Activated naive CD4-positive, alpha-beta T cell (primary cell): ENCODE data around the gene MAST4.

Experiments used
- DNase-seq, 4 experiments: peaks; one replicate each; lab custom pipeline; 2025; lab: John Stamatoyannopoulos, UW

MAST4 gene

DNA sequence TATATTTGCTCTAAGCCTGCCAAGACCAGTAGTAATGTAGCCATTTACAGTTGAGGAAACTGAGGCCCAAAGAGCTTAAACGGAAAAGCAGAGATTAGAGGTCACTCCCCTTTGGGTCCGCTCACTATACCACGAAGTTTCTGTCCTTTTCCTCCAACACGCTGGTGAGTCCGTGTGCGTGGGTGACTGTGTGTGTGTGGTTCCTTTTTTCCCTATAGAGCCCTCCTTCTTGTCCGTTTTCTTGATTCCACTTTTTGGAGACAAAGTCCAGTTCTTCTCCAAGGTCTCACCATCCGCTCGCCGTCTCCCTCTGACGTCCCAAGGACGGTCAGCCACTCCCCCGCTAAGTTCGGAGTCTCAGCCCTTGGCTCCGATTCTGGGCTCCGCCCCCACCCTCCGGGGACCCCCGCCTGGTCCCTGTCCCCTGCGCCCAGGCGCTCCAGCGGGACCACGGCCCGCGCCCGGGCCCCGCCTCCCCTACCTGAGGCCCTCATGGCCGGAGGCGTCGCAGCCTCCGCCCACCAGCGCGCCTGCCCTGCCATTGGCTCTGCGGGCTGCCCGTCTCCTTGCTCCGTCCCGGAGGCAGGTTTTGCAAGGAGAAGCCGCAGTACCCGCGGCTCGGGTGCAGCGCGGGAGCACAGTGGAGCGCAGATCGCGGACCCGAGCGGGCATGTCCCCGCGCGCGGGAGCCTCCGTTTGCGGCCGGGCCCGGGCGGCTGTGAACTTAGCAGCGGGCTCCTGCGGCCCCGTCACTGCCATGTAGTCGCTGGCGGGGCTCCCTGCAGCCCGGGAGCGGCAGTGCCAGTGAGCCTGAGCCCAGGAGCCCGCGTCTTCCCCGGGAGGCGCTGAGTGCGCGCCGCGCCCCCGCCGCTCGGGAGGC is at the start of gene MAST4:
Gene MAST4 (plus strand): TSS at position 638 of the 880 bp plus-strand sequence. CDS start 263 bp downstream, outside the sequence.
- DNase-seq: peak in 2 of 4 experiments; percentile 5 to 21

DNA sequence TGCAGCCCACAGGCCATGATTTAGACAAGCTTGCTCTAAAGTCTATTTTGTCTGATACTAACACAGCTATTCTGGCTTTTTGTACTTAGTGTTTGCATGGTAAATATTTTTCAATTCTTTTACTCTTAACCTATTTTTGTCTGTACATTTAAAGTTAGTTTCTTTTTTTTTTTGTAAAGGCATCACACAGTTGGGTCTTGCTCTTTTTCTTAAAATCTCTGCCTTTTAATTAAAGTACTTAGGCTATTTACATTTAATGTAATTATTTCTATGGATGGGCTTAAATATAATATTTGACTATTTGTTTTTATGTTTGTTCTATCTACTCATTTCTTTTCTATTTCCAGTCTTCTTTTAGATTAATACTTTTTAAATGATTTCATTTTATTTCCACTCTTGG is 49.7 kb upstream of the MAST4 start:
- DNase-seq: no peak

DNA sequence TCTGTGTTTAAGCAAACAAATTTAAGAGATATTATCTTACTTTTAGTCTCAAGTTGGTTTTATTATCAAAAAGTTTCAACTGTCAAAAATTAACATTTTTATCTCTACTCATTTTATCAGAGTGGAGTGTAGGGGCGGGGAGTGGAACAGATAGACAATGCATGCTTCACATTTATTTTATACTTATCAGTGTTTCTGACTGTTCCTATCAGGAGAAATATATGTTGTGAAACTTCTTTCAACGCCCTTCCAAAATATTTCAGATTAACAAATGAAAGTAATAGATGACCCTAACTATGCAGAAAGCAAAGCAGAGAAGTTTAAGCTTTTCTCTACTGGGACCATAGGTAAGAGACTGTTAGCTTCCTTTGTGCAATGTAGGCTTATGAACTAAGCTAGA is 44.9 kb upstream of the MAST4 start:
- no peak for DNase-seq

DNA sequence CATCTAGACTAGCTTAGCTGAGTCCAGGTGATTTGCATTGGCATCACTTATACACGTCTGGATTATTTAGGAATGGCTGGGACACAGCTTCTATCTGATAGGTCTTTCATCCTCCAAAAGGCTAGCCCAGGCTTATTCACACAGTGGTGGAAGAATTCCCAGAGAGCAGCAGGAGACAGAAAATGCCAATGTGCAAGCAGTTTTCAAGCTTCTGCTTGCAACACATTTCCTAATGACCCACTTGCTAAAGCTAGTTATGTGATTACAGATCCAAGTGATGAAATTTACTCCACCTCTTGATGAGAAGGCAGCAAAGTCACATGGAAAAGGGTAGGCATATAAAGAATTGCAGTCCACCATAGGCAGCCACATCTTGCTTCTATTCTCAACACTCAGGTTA is 44.2 kb upstream of the MAST4 start:
- DNase-seq: no peak

DNA sequence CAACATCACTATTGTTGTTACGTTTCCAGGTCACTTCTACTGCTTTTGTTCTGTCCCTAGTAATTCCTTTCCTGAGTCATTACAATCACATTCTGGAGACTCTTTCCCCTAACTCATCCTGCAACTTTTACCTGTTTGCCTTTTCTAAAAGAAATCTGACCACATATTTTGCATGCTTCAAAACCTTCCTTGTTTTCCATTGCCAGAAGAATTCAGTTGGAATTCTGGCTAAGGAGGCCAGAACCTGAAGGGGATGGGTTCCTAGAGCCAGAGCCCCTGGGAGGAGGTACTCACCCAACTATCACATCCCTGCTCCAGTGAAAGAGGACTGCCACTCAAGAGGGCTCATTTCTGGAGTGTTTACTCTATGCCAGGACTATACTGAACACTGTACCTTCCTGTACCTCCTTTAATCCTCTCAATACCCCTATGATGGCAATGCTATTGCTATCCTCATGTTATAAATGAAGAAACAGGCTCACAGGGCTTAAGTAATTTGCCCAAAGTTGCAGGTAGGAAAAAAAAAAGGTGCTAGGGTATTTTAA is 42.8 kb upstream of the MAST4 start:
- DNase-seq: no peak

DNA sequence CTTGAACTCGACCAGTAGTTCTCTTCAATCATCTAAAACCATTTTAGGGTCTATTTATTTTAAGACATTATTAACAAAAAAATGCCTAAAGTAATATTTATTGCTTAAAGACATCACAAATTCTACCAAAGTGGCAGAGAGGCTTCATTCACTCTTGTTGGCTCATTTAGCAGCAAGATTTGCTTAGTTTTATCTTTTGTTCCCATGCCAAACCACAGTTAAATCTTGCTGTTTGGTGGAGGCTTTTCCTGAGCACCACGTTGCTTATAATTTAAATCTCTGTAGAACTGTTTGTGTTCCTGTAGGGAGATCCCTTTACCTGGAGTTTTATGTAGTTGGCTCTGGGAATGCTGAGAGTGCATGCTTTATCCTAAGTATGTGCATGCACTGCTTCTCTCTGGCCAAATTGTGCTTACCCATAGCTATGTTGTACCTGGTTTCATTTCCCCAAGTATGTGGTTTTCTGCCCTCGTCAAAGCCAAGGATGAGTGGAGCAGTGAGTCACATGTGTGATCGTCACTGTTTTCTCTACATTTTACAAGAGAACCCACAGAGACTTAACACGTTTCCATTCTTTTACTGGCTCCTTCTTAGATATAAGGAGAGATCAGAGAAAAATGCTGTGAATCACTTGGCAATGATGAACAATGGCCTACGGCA is 42.1 kb upstream of the MAST4 start:
- DNase-seq: no peak

DNA sequence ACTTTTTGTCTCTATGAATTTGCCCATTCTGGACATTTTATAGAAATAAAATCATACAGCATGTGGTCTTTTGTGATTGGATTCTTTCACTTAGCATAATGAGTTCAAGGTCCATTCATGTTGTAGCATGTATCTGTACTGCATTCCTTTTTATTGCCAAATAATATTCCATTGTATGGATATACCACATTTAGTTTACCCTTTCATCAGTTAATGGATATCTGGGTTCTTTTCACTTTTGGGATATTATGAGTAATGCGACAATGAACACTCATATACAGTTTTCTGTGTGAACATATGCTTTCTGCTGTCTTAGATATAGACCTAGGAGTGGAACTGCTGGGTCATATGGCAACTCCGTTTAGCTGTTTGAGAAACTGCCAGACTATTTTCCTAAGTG is 41.3 kb upstream of the MAST4 start:
- DNase-seq: no peak

DNA sequence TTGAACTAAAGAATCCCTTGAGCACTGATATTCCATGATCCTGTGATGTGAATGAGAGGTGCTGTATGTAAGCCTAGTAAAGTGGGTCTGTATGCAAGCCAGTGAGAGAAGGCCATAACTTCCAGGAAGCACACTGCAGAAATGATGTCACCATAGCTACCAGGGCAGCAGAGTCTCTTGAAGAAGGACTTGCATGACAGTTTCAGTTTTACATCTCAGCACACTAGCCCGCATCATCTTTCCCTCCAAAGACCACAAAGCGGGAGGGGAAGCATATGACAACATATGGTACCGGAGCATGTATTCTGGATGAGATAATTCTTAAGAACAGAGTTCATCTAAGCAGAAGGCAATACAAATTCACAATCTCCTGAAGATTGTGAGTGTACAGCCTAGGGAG is 37.6 kb upstream of the MAST4 start:
- DNase-seq: no peak

DNA sequence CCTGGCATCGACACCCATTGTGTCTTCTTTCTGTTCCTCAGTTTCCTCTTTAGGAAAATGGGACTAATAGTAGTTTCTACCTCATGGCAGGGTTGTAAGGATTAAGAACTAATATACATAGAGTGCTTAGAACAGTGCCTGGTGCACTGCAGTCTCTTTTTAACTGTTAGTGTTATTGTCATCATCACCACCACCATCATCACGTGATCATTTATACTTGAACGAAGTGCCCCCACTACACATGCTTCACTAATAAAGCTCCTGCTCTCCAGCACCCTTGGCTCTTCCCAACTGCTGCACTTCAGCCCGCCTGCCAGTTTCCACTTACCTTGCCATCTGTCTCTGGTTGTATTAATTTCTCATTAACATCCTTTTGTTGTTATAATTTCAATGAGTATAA is 35.8 kb upstream of the MAST4 start:
- no peak for DNase-seq

DNA sequence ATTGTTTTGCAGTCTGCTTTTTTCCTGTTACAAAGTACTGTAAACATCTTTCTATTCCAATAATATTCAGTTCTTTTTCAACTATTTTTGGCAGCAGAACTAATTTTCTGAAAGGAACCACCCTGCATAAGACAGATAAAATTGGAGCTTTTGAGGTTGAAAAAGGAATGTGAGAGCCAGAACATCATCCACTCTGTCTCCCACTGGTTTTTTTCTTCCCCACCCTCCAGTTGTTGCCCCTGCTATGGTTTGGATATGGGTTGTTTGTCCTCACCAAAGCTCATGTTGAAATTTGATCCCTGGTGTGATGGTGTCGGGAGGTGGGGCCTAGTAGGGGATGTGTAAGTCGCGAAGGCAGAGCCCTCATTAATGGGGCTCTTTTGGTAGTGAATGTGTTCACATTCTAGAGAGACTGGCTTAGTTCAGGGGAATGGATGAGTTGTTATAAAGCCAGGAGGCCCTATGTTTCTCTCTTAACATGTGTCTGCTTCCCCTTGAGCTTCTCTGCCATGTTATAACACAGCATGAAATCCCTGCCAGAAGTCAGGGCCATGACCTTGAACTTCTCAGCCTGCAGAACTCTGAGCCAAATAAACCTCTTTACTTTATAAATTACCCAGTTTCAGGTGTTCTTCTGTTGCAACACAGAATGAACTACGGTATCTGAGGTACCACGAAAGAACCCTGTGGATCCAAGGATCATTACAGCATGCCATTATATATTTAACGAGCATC is 34.8 kb upstream of the MAST4 start:
- no peak for DNase-seq

DNA sequence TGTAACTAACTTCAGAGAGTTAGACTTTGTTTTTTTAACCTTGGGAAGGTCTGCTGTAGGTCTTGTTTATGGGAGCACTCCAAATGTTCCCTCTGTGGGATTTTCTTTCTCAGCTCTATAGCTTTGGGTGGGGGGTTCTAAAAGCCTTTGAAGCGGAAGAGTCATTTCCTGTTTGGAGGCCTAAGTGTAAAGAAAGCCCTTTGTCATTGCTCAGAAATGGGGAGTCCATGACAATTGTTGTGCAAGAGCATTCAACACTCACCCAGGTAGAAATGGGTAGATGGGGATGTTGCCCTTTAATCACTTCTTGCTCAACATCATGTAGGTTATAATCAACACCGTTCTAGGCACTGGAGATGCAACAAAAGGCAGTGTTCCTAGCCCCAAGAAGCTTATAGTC is 30.3 kb upstream of the MAST4 start:
- DNase-seq: no peak

DNA sequence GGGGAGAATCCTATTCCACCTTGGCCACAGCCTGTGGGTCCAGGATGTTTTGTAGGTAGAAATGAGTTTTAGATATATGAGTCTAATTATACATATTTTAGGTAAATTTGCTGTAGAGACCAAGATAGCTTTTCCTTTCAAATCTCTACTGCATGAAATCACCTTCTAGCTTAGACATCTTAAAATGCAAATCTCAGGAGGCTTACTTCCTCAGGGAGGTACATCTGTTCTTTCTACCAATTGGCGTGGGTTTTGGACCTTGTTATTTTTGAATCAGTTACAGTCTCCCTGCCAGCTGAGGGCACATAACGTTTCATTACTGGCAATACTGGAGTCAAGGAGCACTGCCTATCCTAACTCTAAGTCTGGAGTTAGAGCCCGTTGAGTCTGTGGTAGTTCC is 28.7 kb upstream of the MAST4 start:
- no peak for DNase-seq

DNA sequence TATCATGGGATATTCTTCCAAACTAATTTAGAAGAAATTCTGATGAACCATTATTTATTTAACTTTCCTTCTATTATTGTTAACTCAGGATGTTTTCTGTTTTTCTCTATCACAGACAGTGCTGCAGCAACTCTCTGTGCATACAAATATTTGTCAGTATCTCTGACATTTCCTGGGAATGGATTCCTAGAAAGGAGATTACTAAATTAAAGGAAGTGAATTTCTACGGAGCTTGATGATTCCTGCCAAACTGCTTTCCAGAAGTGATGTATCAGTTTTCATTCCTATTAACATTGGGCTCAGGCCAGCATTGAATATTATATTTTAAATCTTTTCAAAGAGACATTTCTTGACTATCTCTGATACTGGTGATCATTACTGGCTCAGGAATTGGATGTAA is 26.0 kb upstream of the MAST4 start:
- DNase-seq: no peak

DNA sequence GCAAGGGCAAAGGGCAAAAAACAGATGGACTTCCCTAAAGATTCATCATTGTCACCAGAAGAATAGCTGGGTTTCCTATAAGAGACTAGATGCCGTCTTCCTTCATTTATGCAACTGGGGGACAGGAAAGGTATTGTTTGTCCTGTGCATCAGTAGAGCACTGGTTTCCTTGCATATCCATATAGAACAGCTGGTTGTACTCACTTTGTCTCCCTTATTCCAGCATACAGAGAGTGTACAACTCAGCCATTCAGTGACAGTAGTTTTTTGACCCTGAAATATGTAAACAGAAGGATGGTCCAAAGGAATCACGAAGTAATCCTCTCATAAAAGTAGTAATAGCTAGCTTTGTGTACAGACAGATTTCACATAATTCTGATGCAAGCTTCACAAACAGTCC is 22.5 kb upstream of the MAST4 start:
- DNase-seq: no peak

DNA sequence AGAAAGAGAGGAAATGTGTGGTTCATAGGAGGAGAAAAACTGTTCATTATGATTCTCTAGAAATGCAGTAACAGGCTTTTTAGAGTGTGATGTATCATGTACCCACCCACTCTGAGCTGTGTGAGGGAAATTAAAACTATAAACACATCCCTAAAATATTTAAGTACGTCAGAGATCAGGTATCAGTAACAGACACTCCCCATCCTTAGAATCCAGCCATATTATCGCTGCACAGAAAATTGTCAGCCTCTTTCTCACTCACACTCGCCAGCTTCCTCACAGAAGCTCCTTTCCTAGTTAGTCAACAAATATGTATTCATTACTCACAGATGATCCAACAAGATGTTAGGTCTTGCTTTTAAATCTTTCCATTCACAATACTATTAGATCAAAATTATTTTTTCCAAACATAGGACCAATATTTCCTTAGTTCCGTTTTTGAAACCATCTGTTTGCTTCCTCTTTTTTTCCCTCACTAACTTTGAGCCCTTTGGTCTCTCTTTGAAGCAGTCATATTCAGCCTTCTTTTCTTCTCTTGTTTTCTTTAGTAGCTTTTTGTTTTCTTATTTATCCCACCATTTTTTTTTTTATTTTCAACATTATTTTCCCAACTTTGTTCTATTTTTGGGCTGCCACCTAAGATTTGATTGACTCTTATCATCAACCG is 13.6 kb upstream of the MAST4 start:
- no peak for DNase-seq

DNA sequence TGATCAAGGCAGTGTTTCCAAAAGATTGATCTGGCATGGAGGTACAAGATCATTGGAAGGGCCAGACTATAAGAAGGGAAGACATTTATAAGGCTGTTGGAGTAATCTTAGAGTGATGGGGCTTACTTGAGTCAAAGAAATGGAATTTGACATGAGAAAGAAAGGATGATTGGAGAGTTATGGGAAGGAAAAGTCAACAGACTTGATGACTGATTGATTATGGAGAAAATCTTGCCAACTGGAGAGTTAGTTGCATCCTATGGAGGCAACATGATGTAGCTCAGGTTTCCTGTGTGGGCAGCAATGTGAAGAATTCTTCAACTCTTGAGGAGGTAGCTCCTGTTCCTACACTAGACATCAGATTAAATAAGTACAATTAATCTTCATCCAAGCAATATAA is 10.9 kb upstream of the MAST4 start:
- no peak for DNase-seq

DNA sequence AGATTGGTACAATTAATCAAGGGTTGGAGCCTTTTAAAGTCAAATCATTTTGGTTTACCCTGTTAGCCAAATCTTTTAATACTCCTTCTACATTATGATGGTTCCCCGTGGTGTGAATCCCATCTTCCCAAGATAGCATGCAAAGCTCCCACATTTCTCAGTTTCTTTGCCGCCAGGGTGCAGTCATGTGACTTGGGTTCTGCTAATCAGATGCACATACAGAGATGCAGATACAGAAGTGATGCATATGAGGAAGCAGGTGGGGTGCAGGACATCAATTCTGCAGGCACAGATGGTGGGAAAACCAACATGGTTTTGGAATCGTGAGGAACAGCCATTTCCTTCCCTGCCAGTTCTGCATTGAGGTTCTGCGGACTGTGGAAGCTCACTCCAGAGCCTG is 8.4 kb upstream of the MAST4 start:
- no peak for DNase-seq

DNA sequence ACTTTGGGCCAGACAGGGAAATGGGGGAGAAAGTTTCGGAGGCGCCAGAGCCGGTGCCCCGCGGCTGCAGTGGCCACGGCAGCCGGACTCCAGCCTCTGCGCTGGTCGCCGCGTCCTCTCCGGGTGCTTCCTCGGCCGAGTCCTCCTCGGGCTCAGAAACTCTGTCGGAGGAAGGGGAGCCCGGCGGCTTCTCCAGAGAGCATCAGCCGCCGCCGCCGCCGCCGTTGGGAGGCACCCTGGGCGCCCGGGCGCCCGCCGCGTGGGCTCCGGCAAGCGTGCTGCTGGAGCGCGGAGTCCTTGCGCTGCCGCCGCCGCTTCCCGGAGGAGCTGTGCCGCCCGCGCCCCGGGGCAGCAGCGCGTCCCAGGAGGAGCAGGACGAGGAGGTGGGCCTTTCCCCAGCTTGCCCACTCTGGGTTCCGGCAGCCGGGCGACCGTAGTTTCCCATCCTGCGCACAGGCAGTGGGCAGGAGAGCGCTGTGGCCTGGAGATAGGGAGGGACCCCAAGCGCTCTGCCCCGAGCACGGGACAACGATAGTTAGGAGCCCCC is 516 bp downstream of the MAST4 start:
- DNase-seq: no peak

DNA sequence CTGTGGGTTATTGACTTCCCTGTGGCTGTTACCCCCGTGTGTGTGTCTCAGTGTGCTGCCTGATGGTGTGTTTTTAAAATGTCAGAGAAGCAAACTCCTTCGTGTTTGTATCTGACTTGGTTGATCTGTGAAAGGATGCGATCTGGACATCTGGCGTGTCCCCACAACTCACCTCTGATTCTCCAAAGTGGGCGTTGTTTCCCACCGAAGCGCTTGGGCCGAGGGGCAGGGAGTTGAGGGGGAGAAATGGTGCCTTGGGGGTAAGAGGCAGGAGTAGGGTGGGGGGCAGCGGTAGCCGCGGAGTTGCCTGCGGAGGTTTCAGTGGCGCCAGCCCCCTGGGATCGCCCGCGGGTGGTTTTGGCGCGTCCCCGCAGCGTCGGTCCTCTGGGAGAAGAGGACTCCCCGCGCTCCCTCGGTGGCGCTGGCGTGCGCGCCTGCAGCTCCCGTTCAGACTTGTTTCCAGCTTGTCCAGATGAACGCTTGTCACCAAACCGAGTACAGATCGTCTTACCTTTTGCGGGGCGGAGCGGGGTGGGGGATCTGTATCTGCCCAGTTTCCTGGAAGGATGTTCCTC is 1.1 kb downstream of the MAST4 start:
- no peak for DNase-seq

DNA sequence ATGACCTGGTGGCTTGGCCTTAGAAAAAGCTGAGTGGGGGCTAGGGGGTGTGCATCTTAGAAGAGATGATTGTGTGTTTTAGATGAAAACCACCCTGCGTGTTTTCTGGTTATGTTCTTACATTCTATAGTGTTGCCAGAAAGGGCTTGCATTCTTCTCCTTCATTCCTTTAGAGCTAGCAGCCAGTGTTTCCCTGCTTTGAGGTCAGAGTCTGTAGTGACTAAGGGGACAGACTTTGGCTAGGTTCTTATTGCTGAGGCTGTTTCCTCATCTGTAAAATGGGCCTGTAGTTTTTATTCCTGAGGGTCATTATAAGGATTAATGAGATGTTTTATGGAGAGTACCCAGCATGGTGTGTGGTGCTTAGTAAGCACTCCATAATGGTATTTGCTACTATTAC is 6.4 kb downstream of the MAST4 start:
- DNase-seq: no peak

DNA sequence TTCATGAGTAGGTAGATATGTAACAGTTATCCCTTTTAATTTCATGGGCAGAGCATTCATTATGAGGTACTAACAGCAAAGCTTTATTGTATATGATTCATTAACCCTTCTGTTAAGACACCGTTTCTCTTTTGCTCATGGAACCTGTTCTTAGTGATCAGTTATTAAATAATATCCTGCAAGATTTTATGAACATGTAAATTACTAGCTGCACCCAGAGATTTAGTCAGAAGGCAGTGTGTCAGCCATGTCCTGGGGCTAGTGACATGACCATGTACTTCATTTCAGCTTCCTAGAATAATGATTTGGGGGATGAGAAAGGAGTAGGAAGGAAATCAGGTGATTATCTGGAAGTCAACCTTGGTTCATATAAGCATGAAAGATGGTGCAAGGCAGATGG is 7.0 kb downstream of the MAST4 start:
- no peak for DNase-seq
